Hepatocyte (in vitro differentiated cells): ENCODE results near the gene AURKB. TPM values are rescaled to one million over a fixed set of nuclear protein-coding genes. Genes with fewer than 3 reads are reported as not detected.

Experiments used
- DNase-seq: peaks from one replicate; pipeline ENCODE4 v3.0.0-alpha.2; 2016; ENCODE audit warnings: low spot score
- H2AFZ ChIP-seq: fragments of 200-600 bp; sonication (generic); 2 replicates; pipeline ENCODE4 v1.6.0; 2016; ENCODE audit warnings: antibody characterized with exemption, mild to moderate bottlenecking
- H3K27ac ChIP-seq: fragments of 200-600 bp; sonication (generic); 2 replicates; pipeline ENCODE4 v1.5.1; 2016; ENCODE audit warnings: mild to moderate bottlenecking
- H3K27me3 ChIP-seq: fragments of 200-600 bp; sonication (generic); 2 replicates; pipeline ENCODE4 v1.6.1; 2016
- H3K36me3 ChIP-seq: fragments of 200-600 bp; sonication (generic); replicated peaks from 2 replicates; pipeline ENCODE4 v1.5.1; 2016; ENCODE audit warnings: low read depth; ENCODE audit not compliant: insufficient read depth
- H3K4me1 ChIP-seq: fragments of 200-600 bp; sonication (generic); 2 replicates; pipeline ENCODE4 v1.5.1; 2016; ENCODE audit warnings: mild to moderate bottlenecking, moderate library complexity; ENCODE audit not compliant: insufficient read depth
- H3K4me2 ChIP-seq: fragments of 200-600 bp; sonication (generic); 2 replicates; pipeline ENCODE4 v1.6.0; 2016
- H3K4me3 ChIP-seq: fragments of 200-600 bp; sonication (generic); 2 replicates; pipeline ENCODE4 v1.5.1; 2016; ENCODE audit warnings: mild to moderate bottlenecking
- H3K79me2 ChIP-seq: fragments of 200-600 bp; sonication (generic); 2 replicates; pipeline ENCODE4 v1.6.0; 2017; ENCODE audit warnings: mild to moderate bottlenecking
- H3K9me2 ChIP-seq: fragments of 200-600 bp; sonication (generic); replicated peaks from 2 replicates; pipeline ENCODE4 v1.6.0; 2017; ENCODE audit warnings: mild to moderate bottlenecking; ENCODE audit not compliant: insufficient read depth
- H3K9me3 ChIP-seq: fragments of 200-600 bp; sonication (generic); 2 replicates; pipeline ENCODE4 v1.5.1; 2016; ENCODE audit warnings: low read depth, mild to moderate bottlenecking
- H4K20me1 ChIP-seq: fragments of 200-600 bp; sonication (generic); 2 replicates; pipeline ENCODE4 v1.6.0; 2016; ENCODE audit warnings: mild to moderate bottlenecking; ENCODE audit not compliant: insufficient read depth, poor library complexity, severe bottlenecking
- EZH2 ChIP-seq: fragments of 200-600 bp; sonication (generic); IDR thresholded peaks from 2 replicates; pipeline ENCODE4 v1.6.1; 2016; ENCODE audit warnings: antibody characterized with exemption, mild to moderate bottlenecking, borderline replicate concordance
- EZH2phosphoT487 ChIP-seq: fragments of 200-600 bp; sonication (generic); IDR thresholded peaks from one replicate; pipeline ENCODE4 v1.6.1; 2018; ENCODE audit warnings: antibody characterized with exemption, mild to moderate bottlenecking, low read depth, moderate library complexity; ENCODE audit not compliant: unreplicated experiment, severe bottlenecking
- WGBS: methylation state at CpG from one replicate; pipeline ENCODE4 v1.1.6; 2016; ENCODE audit warnings: low lambda C conversion rate; ENCODE audit errors: missing lambda C conversion rate; 5-methylcytosine and 5-hydroxymethylcytosine counted together
- microRNA counts: library from miRNA; unstranded; fragments of <30 nt; microRNA quantifications from one replicate; lab custom pipeline; 2017
- microRNA-seq: library from miRNA; unstranded; fragments of <30 nt; microRNA quantifications from one replicate; pipeline ENCODE4, GENCODE V29; 2017
- polyA plus RNA-seq: library from polyadenylated mRNA; unstranded; fragments of >200 nt; fragmentation: Nextera tagmentation; extraction: Ambion mirVana; gene quantifications from 2 replicates; pipeline ENCODE4 v1.2.1, GENCODE V29; 2016
- total RNA-seq: library from RNA; depleted of rRNA; stranded (reverse); fragments of >200 nt; gene quantifications from 2 replicates; pipeline ENCODE4 v1.2.3, GENCODE V29; 2014
- TF ChIP-seq, protein P1 (sequence below): fragments of 200-600 bp; sonication (generic); IDR thresholded peaks from 2 replicates; pipeline ENCODE4 v1.5.1; 2016; ENCODE audit warnings: antibody characterized with exemption, mild to moderate bottlenecking; ENCODE audit not compliant: poor library complexity

AURKB gene
- total and polyA plus RNA-seq, 2 experiments from 2014 or later: 9.9 to 25.3 TPM

DNA sequence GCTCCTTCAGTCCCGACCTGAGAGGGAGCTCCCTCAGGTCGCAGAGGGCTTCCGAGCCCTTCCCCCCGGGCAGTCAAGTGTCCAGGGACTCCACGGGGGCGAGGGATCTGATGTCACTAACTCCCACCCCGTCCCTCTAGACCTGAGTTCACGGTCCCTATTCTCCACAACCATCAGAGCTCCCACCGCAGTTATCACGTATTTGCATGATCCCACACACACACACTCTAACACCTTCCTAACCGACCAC is 54.5 kb downstream of the AURKB start:
- Histone ChIP-seq H4K20me1 (peaks cover 10% of the 10 kb centered on the region), H3K4me1 (peaks cover 29% of the 10 kb centered on the region), H2AFZ (no peak overlapping the region), H3K4me2 (peak overlapping the region; percentile 87), H3K4me3 (peak overlapping the region; percentile 11), H3K9me3 (no peaks in the 10 kb centered on the region), H3K36me3 (no peaks in the 10 kb centered on the region), H3K79me2 (peaks cover 30% of the 10 kb centered on the region), H3K9me2 (no peaks in the 10 kb centered on the region), H3K27me3 (no peaks in the 10 kb centered on the region), H3K27ac (peak overlapping the region; percentile 99)
- TF ChIP-seq EZH2phosphoT487 (no peak), EZH2 (no peak)
- TF ChIP-seq, protein P1, sequence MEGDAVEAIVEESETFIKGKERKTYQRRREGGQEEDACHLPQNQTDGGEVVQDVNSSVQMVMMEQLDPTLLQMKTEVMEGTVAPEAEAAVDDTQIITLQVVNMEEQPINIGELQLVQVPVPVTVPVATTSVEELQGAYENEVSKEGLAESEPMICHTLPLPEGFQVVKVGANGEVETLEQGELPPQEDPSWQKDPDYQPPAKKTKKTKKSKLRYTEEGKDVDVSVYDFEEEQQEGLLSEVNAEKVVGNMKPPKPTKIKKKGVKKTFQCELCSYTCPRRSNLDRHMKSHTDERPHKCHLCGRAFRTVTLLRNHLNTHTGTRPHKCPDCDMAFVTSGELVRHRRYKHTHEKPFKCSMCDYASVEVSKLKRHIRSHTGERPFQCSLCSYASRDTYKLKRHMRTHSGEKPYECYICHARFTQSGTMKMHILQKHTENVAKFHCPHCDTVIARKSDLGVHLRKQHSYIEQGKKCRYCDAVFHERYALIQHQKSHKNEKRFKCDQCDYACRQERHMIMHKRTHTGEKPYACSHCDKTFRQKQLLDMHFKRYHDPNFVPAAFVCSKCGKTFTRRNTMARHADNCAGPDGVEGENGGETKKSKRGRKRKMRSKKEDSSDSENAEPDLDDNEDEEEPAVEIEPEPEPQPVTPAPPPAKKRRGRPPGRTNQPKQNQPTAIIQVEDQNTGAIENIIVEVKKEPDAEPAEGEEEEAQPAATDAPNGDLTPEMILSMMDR: no peak
- 2% methylated on average over 11 of the region's 11 CpGs for WGBS
- no peak for DNase-seq

DNA sequence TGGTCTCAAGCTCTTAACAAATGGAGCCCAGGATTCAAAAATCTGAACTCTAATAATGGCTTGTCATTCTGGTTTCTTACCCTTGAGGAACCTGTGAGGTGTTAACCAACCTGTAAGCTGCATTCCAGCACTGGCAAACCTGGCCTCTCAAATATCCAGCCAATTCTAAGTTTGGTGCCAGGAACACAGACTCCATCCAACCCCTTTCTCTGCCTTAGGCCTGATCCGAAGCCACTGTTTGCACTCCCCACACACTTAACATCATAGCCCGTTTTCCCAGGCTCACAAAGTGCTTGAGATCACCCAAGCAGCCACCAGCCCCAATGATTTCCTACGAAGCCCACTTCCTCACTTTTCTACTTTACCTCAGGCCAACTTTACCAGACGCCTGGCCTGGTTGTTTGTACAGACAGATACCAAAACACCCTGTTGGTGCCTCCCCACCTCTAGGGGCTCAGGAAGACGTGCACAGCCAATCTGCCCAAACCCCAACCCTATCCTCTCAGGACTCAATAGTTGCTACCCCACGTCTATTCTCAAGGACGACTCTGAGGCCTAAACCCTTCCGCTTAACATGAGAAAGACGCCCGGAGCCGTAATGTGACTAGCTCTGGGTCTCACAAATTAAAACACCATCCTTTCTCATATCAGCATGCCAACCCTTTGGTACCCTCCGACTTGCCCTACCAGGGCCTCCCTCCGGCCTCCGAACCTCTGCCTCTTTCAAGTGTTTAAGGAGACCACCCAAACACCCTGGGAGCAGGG is 55.0 kb downstream of the AURKB start:
- Histone ChIP-seq H3K9me2 (no peaks in the 10 kb centered on the region), H2AFZ (no peak overlapping the region), H4K20me1 (peaks cover 15% of the 10 kb centered on the region), H3K36me3 (no peaks in the 10 kb centered on the region), H3K4me2 (peak overlapping the region; percentile 87), H3K4me3 (peak overlapping the region; percentile 11), H3K9me3 (no peaks in the 10 kb centered on the region), H3K79me2 (peaks cover 34% of the 10 kb centered on the region), H3K27ac (peak overlapping the region; percentile 99), H3K27me3 (no peaks in the 10 kb centered on the region), H3K4me1 (peaks cover 33% of the 10 kb centered on the region)
- 61% methylated on average over 14 of the region's 14 CpGs for WGBS
- peak; percentile 26 for DNase-seq
- TF ChIP-seq EZH2phosphoT487: no peak
- TF ChIP-seq EZH2: no peak
- TF ChIP-seq, protein P1: no peak

MicroRNA genes within 50 kb of the gene (microRNA counts, 767-probe panel; counts per million panel counts)
- microRNA hsa-miR-4521 (lab: Ali Mortazavi, UCI): not detected

Small RNA genes lying within 50 kb of the gene (microRNA-seq; reads per million reads assigned to microRNA genes)
- 4.9 reads per million, percentile 8 among the genes with 10 or more reads in this experiment for gene MIR4521

Other genes starting within 250 kb of the AURKB start
- gene GUCY2D, start 208.0 kb downstream of the AURKB start, total RNA-seq: not detected in 2 replicates
- 1.6 and 1.9 TPM in 2 replicates for gene GUCY2D, start 208.0 kb downstream of the AURKB start, polyA plus RNA-seq
- gene ALOX15B, start 171.5 kb downstream of the AURKB start, total RNA-seq: 5.7 and 6.7 TPM in 2 replicates
- gene ALOX15B, start 171.5 kb downstream of the AURKB start, polyA plus RNA-seq: 26.0 and 26.1 TPM in 2 replicates
- 0.52 and 2.0 TPM in 2 replicates for gene ALOX12B, start 122.9 kb downstream of the AURKB start, total RNA-seq
- 0.22 and 1.8 TPM in 2 replicates for gene ALOX12B, start 122.9 kb downstream of the AURKB start, polyA plus RNA-seq
- 0.48 and 0.77 TPM in 2 replicates for gene ALOXE3, start 92.1 kb downstream of the AURKB start, total RNA-seq
- gene ALOXE3, start 92.1 kb downstream of the AURKB start, polyA plus RNA-seq: 1.5 and 2.6 TPM in 2 replicates
- not detected in 2 replicates for gene HES7, start 86.5 kb downstream of the AURKB start, total RNA-seq
- not detected in 2 replicates for gene HES7, start 86.5 kb downstream of the AURKB start, polyA plus RNA-seq
- 35.3 and 36.5 TPM in 2 replicates for gene PER1, start 58.2 kb downstream of the AURKB start, total RNA-seq
- gene PER1, start 58.2 kb downstream of the AURKB start, polyA plus RNA-seq: 107 and 143 TPM in 2 replicates
- gene VAMP2, start 47.6 kb downstream of the AURKB start, total RNA-seq: 8.2 and 8.5 TPM in 2 replicates
- 44.6 and 85.7 TPM in 2 replicates for gene VAMP2, start 47.6 kb downstream of the AURKB start, polyA plus RNA-seq
- gene TMEM107, start 34.2 kb downstream of the AURKB start, total RNA-seq: 21.1 and 25.3 TPM in 2 replicates
- gene TMEM107, start 34.2 kb downstream of the AURKB start, polyA plus RNA-seq: 12.8 and 13.6 TPM in 2 replicates
- 9.4 and 10.7 TPM in 2 replicates for gene BORCS6, start 20.4 kb downstream of the AURKB start, total RNA-seq
- 7.7 and 10.2 TPM in 2 replicates for gene BORCS6, start 20.4 kb downstream of the AURKB start, polyA plus RNA-seq
- gene CTC1, start 37.5 kb upstream of the AURKB start, total RNA-seq: 6.3 and 11.4 TPM in 2 replicates
- 17.2 and 19.4 TPM in 2 replicates for gene CTC1, start 37.5 kb upstream of the AURKB start, polyA plus RNA-seq
- gene PFAS, start 38.7 kb upstream of the AURKB start, total RNA-seq: 10.5 and 18.8 TPM in 2 replicates
- 13.6 and 16.1 TPM in 2 replicates for gene PFAS, start 38.7 kb upstream of the AURKB start, polyA plus RNA-seq
- 7.9 and 17.6 TPM in 2 replicates for gene RANGRF, start 78.1 kb upstream of the AURKB start, total RNA-seq
- 41.9 and 42.5 TPM in 2 replicates for gene RANGRF, start 78.1 kb upstream of the AURKB start, polyA plus RNA-seq
- 0.52 and 1.6 TPM in 2 replicates for gene SLC25A35, start 84.8 kb upstream of the AURKB start, total RNA-seq
- gene SLC25A35, start 84.8 kb upstream of the AURKB start, polyA plus RNA-seq: 1.9 and 3.0 TPM in 2 replicates
- gene ARHGEF15, start 99.7 kb upstream of the AURKB start, total RNA-seq: 0.03 and 0.12 TPM in 2 replicates
- gene ARHGEF15, start 99.7 kb upstream of the AURKB start, polyA plus RNA-seq: 0.32 TPM in 1 of 2 replicates, not detected in the other
- not detected in 2 replicates for gene ODF4, start 129.3 kb upstream of the AURKB start, total RNA-seq
- gene ODF4, start 129.3 kb upstream of the AURKB start, polyA plus RNA-seq: not detected in 2 replicates
- gene RPL26, start 172.6 kb upstream of the AURKB start, total RNA-seq: 3,628 and 3,816 TPM in 2 replicates
- 403 and 411 TPM in 2 replicates for gene RPL26, start 172.6 kb upstream of the AURKB start, polyA plus RNA-seq
- gene RNF222, start 187.3 kb upstream of the AURKB start, total RNA-seq: not detected in 2 replicates
- not detected in 2 replicates for gene RNF222, start 187.3 kb upstream of the AURKB start, polyA plus RNA-seq
- gene NDEL1, start 225.3 kb upstream of the AURKB start, total RNA-seq: 60.7 and 66.3 TPM in 2 replicates
- gene NDEL1, start 225.3 kb upstream of the AURKB start, polyA plus RNA-seq: 46.1 and 51.1 TPM in 2 replicates